HG03045 (cell line): ENCODE measurements around the gene RBM4B.

Experiments used
- ATAC-seq: cut with Tn5 transposase; IDR thresholded peaks from one replicate; pipeline ENCODE4 v1.9.1; 2021; ENCODE audit warnings: mild to moderate bottlenecking, moderate library complexity; ENCODE audit not compliant: unreplicated experiment

The RBM4B gene

GRCh38 chr11:66687831-66688281 is 10.2 kb upstream of the RBM4B start:
- ATAC-seq: no peak

- ATAC-seq: no peak
These were observed 9.4 kb upstream of the RBM4B start for GRCh38 chr11:66686801-66687750.

- ATAC-seq: no peak
These were observed 8.6 kb upstream of the RBM4B start for GRCh38 chr11:66686100-66686785.

- ATAC-seq: no peak
These were observed 7.8 kb upstream of the RBM4B start for GRCh38 chr11:66685276-66686099.

- ATAC-seq: no peak
These were observed 6.9 kb upstream of the RBM4B start for GRCh38 chr11:66684635-66685034.

GRCh38 chr11:66683877-66684276 is 6.2 kb upstream of the RBM4B start:
- ATAC-seq: no peak

- no peak for ATAC-seq
These were observed 3.4 kb upstream of the RBM4B start for GRCh38 chr11:66680966-66681645.

GRCh38 chr11:66676931-66677598 is 622 bp downstream of the RBM4B start:
- no peak for ATAC-seq

GRCh38 chr11:66676282-66676919 is 1.3 kb downstream of the RBM4B start:
- ATAC-seq: no peak

- no peak for ATAC-seq
These were observed 2.6 kb downstream of the RBM4B start for GRCh38 chr11:66674964-66675602.

- ATAC-seq: no peak
These were observed 6.9 kb downstream of the RBM4B start for GRCh38 chr11:66670816-66671215.

- ATAC-seq: no peak
These were observed 12.3 kb downstream of the RBM4B start for GRCh38 chr11:66665369-66665768.

GRCh38 chr11:66663741-66664296 is 13.9 kb downstream of the RBM4B start:
- no peak for ATAC-seq

GRCh38 chr11:66659763-66660162 is 17.9 kb downstream of the RBM4B start:
- ATAC-seq: no peak

- no peak for ATAC-seq
These were observed 24.6 kb downstream of the RBM4B start for GRCh38 chr11:66653123-66653522.

- no peak for ATAC-seq
These were observed 25.0 kb downstream of the RBM4B start for GRCh38 chr11:66652651-66653050.

GRCh38 chr11:66651016-66651415 is 26.7 kb downstream of the RBM4B start:
- ATAC-seq: no peak

- no peak for ATAC-seq
These were observed 27.8 kb downstream of the RBM4B start for GRCh38 chr11:66649903-66650302.

GRCh38 chr11:66646828-66647227 is 30.9 kb downstream of the RBM4B start:
- no peak for ATAC-seq
